Epithelial cell of prostate (primary cell): ENCODE measurements around the gene DUSP10.
A peak's percentile ranks its signal among the peaks of the same experiment; 100 is the strongest.

Source experiments
- DNase-seq: peaks from one replicate; pipeline ENCODE4 v3.0.0-alpha.2; 2011; ENCODE audit warnings: low read depth, low spot score
- H3K27ac ChIP-seq: fragments of 450-650 bp; 2 replicates; pipeline ENCODE4 v1.5.1; 2017; ENCODE audit warnings: mild to moderate bottlenecking

The DUSP10 gene

GRCh38 chr1:221716713-221717484, 25.0 kb downstream of the DUSP10 start:
- no peak overlapping the region for H3K27ac ChIP-seq
- no peak for DNase-seq

GRCh38 chr1:221715321-221716169, 26.3 kb downstream of the DUSP10 start:
- H3K27ac ChIP-seq, result peak overlapping the region; percentile 4
- DNase-seq, result no peak

GRCh38 chr1:221714227-221715152, 27.4 kb downstream of the DUSP10 start:
- no peak for DNase-seq
- no peak overlapping the region for H3K27ac ChIP-seq

- no peak for DNase-seq
- H3K27ac ChIP-seq, result peak overlapping the region; percentile 45
Measured at GRCh38 chr1:221712776-221713431, 29.0 kb downstream of the DUSP10 start.

- peak; percentile 91 for DNase-seq
- H3K27ac ChIP-seq, result peak overlapping the region; percentile 45
Measured at GRCh38 chr1:221712198-221712684, 29.6 kb downstream of the DUSP10 start.

- H3K27ac ChIP-seq, result peak overlapping the region; percentile 45
- no peak for DNase-seq
Measured at GRCh38 chr1:221711656-221712055, 30.2 kb downstream of the DUSP10 start.

GRCh38 chr1:221711063-221711577, 30.8 kb downstream of the DUSP10 start:
- DNase-seq, result no peak
- no peak overlapping the region for H3K27ac ChIP-seq

- no peak overlapping the region for H3K27ac ChIP-seq
- no peak for DNase-seq
Measured at GRCh38 chr1:221709854-221710253, 32.0 kb downstream of the DUSP10 start.

- peak; percentile 36 for DNase-seq
Measured at GRCh38 chr1:221708987-221709386, 32.9 kb downstream of the DUSP10 start.

GRCh38 chr1:221708076-221708571, 33.8 kb downstream of the DUSP10 start:
- no peak for DNase-seq
- no peak overlapping the region for H3K27ac ChIP-seq

More at GRCh38 chr1:221708987-221709386, 32.9 kb downstream of the DUSP10 start:
- H3K27ac ChIP-seq, result no peak overlapping the region

- no peak overlapping the region for H3K27ac ChIP-seq
- no peak for DNase-seq
Measured at GRCh38 chr1:221706876-221707582, 34.9 kb downstream of the DUSP10 start.

- DNase-seq, result no peak
- H3K27ac ChIP-seq, result no peak overlapping the region
Measured at GRCh38 chr1:221706191-221706590, 35.7 kb downstream of the DUSP10 start.

GRCh38 chr1:221704306-221704705, 37.6 kb downstream of the DUSP10 start:
- peak overlapping the region; percentile 13 for H3K27ac ChIP-seq
- no peak for DNase-seq

GRCh38 chr1:221701570-221702186, 40.2 kb downstream of the DUSP10 start:
- H3K27ac ChIP-seq, result no peak overlapping the region
- no peak for DNase-seq

- no peak for DNase-seq
Measured at GRCh38 chr1:221700948-221701347, 40.9 kb downstream of the DUSP10 start.

GRCh38 chr1:221700536-221700935, 41.4 kb downstream of the DUSP10 start:
- no peak overlapping the region for H3K27ac ChIP-seq
- no peak for DNase-seq

More at GRCh38 chr1:221700948-221701347, 40.9 kb downstream of the DUSP10 start:
- no peak overlapping the region for H3K27ac ChIP-seq

GRCh38 chr1:221699978-221700519, 41.8 kb downstream of the DUSP10 start:
- H3K27ac ChIP-seq, result no peak overlapping the region
- DNase-seq, result no peak

GRCh38 chr1:221699577-221699976, 42.3 kb downstream of the DUSP10 start:
- DNase-seq, result no peak
- H3K27ac ChIP-seq, result peak overlapping the region; percentile 5
